Measurements from ENCODE around the gene KCNK16.

Gene KCNK16

DNA sequence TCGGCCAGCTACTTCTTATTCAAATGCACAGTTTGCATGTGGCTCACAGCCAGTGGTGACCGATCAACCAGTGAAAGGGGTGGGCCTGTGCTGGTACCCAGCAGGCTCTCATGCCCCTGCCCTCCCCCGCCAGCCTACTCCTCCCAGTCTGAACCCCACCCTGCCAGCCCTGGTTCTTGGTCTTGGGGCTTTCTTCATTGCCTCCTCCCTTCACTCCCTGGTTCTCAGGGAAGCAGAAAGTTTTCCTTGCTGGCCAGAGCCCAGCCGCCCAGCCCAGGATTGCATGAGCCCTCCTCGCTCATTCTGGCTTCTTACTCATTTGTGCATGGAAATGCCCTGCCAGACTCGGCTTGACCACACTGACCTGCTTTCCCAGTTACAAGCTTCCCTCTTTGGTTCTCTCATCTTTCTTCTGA, 49.1 kb downstream of the KCNK16 start:
- no peak for DNase-seq

DNA sequence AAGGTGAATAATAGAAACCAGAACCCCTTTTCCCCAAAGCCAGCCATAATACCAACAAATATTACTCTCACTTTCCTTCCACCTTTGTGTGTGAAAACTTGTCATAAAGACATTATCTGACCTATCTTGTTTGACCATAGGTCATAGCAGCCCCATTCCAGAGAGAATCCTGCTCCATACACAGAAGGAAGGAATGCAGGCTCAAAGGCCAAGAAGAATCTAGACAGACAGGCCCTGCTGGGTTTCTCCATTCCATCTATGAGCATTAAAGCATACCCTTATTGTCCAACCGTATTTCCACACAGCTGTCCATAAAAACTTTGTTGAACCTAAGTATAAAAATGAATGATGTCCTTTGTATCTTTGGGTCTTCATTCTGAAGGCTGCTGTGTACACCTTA, 52.5 kb downstream of the KCNK16 start:
- DNase-seq = no peak

DNA sequence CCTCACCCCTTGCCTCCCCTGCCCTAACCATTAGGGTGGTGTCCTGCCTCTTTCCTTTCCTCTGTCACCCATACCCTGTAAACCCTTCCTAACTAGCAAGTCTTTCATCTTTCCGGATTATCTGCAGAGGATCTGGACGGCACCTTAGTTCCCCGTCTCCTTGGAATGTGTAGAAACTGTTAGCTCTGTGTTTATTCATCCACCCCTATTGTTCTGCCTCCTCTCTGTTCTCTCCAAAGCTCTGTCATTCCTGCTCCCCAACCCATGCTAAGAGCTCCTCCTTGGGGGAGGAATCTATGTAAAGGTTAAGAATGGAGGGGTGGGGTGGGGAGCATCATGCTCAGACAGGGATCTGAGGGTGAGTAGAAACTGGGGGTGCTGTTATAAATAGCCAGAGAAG, 53.8 kb downstream of the KCNK16 start:
- no peak for DNase-seq

DNA sequence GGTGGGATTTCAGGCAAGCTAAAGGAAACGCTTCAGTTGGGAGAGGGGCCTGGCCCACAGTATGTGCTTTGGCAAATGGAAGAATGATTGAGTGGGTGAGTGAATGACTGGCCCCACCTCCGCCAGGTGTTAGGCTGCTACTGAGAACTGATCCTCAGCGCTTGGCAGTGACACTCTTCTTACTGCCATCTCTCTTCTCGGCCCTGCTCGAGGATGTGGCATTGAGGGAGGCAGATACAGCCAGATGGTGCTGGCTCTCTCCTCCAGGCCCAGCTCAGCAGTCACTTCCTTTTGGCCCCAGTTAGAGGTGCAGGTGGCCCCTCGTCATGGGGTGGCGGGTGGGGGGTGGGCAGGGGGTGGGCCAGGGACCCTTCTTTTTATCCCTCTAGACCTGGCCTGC, 54.3 kb downstream of the KCNK16 start:
- no peak for DNase-seq

DNA sequence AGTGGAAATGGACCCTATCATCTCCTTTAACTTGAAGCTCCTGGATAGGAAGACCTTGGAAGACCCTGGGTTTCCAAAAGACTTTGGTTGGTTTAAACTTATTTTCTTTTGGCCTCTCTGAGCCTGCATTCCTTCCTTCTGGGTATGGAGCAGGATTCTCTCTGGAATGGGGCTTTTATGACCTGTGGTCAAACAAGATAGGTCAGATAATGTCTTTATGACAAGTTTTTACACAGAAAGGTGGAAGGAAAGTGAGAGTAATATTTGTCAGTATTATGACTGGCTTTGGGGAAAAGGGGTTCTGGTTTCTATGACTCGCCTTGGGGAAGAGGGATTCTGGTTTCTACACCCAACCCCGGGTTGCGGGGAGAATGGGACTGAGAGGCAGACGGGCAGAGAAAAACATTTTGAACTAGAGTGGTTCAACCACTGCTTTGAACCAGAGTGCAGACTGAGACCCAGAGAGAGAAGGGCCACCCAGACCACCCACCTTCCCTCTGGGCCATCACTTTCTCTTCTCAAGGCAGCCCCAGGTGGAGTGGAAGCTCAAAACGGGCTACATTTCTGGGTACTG, 55.6 kb downstream of the KCNK16 start:
- no peak for DNase-seq

DNA sequence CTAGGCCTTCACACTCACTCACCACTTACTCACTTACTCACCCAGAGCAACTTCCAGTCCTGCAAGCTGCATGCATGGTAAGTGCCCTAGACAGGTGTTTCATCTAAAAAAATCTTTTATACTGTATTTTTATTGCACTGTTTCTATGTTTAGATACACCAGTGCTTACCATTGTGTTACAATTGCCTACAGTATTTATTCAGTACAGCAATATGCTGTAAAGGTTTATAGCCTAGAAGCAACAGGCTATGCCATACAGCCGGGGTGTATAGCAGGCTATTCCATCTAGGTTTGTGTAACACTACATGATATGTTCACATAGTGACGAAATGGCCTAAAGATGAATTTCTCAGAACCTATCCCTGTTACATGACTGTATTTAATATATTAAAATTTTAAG, 56.1 kb downstream of the KCNK16 start:
- no peak for DNase-seq
